T-helper 9 cell (primary cell): Measurements from ENCODE around the gene CIB1.
"Not testable (repeated sequence)": the region's sequence is repeated elsewhere in the genome, so short reads cannot be mapped to it uniquely, and the experiment has no call there.

Experiments
- DNase-seq: peaks from one replicate; pipeline ENCODE4 v3.0.0-alpha.2; 2020
- total RNA-seq, 2 donors: gene quantifications; one replicate each; lab custom pipeline; 2026; lab: John Stamatoyannopoulos, UW

CIB1 gene
- total RNA-seq = 159 to 419 reads per million in 2 donors

- peak; percentile 93 for DNase-seq
Measured at GRCh38 chr15:90233387-90234095, at the start of gene CIB1. Gene CIB1, minus strand, starts transcription at chr15:90233941. Its CDS starts 56 bp downstream, at chr15:90233885.

GRCh38 chr15:90281637-90282036, 47.9 kb upstream of the CIB1 start:
- DNase-seq = not testable (repeated sequence)

GRCh38 chr15:90280743-90281142, 47.0 kb upstream of the CIB1 start:
- not testable (repeated sequence) for DNase-seq

GRCh38 chr15:90278467-90278866, 44.7 kb upstream of the CIB1 start:
- DNase-seq = not testable (repeated sequence)

- DNase-seq = no peak
Measured at GRCh38 chr15:90271459-90272166, 37.9 kb upstream of the CIB1 start.

- DNase-seq = no peak
Measured at GRCh38 chr15:90270502-90271150, 36.9 kb upstream of the CIB1 start.

- DNase-seq = no peak
Measured at GRCh38 chr15:90268415-90268814, 34.7 kb upstream of the CIB1 start.

GRCh38 chr15:90266485-90266884, 32.7 kb upstream of the CIB1 start:
- DNase-seq = peak; percentile 12

GRCh38 chr15:90266061-90266431, 32.3 kb upstream of the CIB1 start:
- DNase-seq = peak; percentile 34

GRCh38 chr15:90265271-90266060, 31.7 kb upstream of the CIB1 start, which contains the start of gene NGRN:
Gene NGRN, plus strand, starts transcription at chr15:90265672. Its CDS starts 41 bp downstream, at chr15:90265713.
- peak; percentile 82 for DNase-seq

GRCh38 chr15:90264671-90265070, 30.9 kb upstream of the CIB1 start:
- DNase-seq = no peak

- DNase-seq = no peak
Measured at GRCh38 chr15:90262426-90262825, 28.7 kb upstream of the CIB1 start.

GRCh38 chr15:90261811-90262210, 28.1 kb upstream of the CIB1 start:
- DNase-seq = no peak

- not testable (repeated sequence) for DNase-seq
Measured at GRCh38 chr15:90260731-90261130, 27.0 kb upstream of the CIB1 start.

GRCh38 chr15:90259524-90259923, 25.8 kb upstream of the CIB1 start:
- no peak for DNase-seq

- DNase-seq = no peak
Measured at GRCh38 chr15:90257776-90258175, 24.0 kb upstream of the CIB1 start.

GRCh38 chr15:90249203-90249863, 15.6 kb upstream of the CIB1 start, which contains the start of gene TTLL13:
Gene TTLL13, plus strand, starts transcription at chr15:90249556. Its CDS starts 1,075 bp downstream, at chr15:90250631.
- no peak for DNase-seq

GRCh38 chr15:90248789-90249202, 15.1 kb upstream of the CIB1 start:
- no peak for DNase-seq

GRCh38 chr15:90243943-90244639, 10.3 kb upstream of the CIB1 start:
- DNase-seq = no peak

- DNase-seq = no peak
Measured at GRCh38 chr15:90241343-90242192, 7.8 kb upstream of the CIB1 start.
